Measurements from ENCODE around the gene ALOX15. TPM values are rescaled to one million over a fixed set of nuclear protein-coding genes. Genes with fewer than 3 reads are reported as not detected.
"Not testable (repeated sequence)": the region's sequence is repeated elsewhere in the genome, so short reads cannot be mapped to it uniquely, and the experiment has no call there.

Gene ALOX15, protein sequence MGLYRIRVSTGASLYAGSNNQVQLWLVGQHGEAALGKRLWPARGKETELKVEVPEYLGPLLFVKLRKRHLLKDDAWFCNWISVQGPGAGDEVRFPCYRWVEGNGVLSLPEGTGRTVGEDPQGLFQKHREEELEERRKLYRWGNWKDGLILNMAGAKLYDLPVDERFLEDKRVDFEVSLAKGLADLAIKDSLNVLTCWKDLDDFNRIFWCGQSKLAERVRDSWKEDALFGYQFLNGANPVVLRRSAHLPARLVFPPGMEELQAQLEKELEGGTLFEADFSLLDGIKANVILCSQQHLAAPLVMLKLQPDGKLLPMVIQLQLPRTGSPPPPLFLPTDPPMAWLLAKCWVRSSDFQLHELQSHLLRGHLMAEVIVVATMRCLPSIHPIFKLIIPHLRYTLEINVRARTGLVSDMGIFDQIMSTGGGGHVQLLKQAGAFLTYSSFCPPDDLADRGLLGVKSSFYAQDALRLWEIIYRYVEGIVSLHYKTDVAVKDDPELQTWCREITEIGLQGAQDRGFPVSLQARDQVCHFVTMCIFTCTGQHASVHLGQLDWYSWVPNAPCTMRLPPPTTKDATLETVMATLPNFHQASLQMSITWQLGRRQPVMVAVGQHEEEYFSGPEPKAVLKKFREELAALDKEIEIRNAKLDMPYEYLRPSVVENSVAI
- not detected in 2 replicates for total RNA-seq

DNA sequence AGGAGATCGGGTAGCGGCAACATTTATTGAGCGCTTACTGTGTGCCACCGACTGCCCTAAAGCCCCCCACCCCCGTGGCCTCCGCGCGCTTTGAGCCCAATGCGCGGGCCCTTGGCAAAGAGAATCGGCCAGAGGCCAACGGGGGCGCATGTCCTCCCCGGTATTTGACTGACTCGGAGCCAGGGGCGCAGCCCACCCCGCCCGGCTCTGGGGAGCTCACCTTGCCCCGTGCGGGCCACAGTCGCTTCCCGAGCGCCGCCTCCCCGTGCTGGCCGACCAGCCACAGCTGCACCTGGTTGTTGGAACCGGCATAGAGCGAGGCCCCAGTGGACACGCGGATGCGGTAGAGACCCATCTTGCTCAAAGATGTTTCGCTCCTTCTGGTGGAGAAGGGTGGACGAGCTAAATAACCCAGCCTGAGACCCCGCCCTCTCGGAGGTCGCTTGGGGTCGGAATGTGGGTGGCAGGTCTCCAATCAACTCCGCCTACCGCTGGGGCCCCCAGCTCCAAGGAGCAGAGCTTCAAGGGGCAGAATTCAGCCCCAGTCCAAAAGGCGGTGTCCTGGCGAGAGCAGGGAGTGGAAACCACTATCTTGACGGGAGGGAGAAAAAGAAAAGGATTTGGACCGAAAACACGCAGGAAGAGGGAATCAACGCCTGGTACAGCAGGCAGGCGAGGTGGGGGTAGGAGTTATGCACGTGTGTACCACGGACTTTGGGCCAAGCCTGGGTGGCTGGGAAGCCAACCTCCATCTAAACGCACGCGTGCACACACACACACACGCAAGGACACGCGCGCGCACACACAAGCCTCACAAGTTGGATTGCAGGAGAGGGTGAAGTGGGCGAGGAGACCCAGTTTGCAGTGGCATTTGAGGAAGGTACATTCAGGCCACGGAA, at the start of gene ALOX15:
ALOX15 (minus strand) TSS at position 382 of the 899 bp plus-strand sequence; CDS start at position 355, 27 bp downstream.
- DNase-seq (ENCODE audit: extremely low read depth, low read depth, low spot score) = no peak

GRCh38 chr17:4690745-4691144, 49.3 kb upstream of the ALOX15 start:
- DNase-seq (ENCODE audit: extremely low read depth, low read depth, low spot score) = no peak

GRCh38 chr17:4689872-4690271, 48.4 kb upstream of the ALOX15 start:
- DNase-seq (ENCODE audit: extremely low read depth, low read depth, low spot score) = not testable (repeated sequence)

GRCh38 chr17:4683739-4684138, 42.3 kb upstream of the ALOX15 start:
- DNase-seq (ENCODE audit: extremely low read depth, low read depth, low spot score) = not testable (repeated sequence)

GRCh38 chr17:4679658-4680057, 38.2 kb upstream of the ALOX15 start:
- no peak for DNase-seq (ENCODE audit: extremely low read depth, low read depth, low spot score)

DNA sequence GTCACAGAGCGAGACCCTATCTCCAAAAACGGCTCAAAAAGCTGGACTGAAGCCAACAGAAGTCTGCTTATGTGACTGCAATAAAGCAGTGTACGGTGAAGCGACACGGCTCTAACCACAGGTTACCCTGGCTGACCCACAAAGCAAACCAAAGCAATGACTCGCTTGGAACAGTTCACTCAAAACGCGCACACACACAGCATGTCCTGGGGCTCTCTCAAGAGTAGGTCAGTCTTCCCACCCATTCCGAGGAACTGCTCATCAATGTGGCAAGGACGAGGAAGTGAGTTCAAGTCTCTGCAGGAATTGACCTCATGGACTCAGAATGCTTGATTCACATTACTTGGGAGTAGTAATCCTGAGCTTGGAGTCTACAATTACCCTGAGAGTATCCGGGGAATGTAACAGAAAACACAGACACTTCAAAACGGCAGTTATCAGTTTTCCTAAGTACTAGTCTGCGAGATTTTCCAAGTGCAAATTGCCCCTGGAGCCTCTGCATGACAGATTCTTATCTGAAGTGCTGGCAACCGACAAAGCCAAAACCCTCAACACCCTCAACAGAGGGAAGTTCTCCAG, 37.1 kb upstream of the ALOX15 start:
- DNase-seq (ENCODE audit: extremely low read depth, low read depth, low spot score) = peak; percentile 36

- no peak for DNase-seq (ENCODE audit: extremely low read depth, low read depth, low spot score)
Observed at GRCh38 chr17:4676791-4677190, 35.3 kb upstream of the ALOX15 start.

DNA sequence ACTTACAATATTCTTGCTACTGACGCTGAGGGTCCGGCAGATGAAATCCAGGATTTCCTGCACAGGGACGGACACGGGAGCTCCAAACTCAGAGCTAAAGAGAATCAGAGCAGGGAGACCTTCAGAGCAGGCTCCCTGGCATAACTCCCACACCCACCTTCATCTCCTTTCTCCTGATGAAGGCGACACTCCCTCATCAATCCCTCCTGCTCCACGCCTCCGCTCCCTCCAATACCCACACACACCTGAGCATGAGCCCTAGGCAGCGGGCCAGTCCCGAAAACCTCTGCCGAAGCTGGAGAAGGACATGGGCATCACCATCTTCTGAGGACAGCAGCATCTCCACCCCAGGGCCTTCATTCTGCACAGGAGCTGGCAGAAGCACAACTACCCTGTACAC, 34.3 kb upstream of the ALOX15 start:
- DNase-seq (ENCODE audit: extremely low read depth, low read depth, low spot score) = no peak

- DNase-seq (ENCODE audit: extremely low read depth, low read depth, low spot score) = no peak
Observed at GRCh38 chr17:4674685-4674998, 33.2 kb upstream of the ALOX15 start.

GRCh38 chr17:4673986-4674684, 32.7 kb upstream of the ALOX15 start:
- DNase-seq (ENCODE audit: extremely low read depth, low read depth, low spot score) = no peak

DNA sequence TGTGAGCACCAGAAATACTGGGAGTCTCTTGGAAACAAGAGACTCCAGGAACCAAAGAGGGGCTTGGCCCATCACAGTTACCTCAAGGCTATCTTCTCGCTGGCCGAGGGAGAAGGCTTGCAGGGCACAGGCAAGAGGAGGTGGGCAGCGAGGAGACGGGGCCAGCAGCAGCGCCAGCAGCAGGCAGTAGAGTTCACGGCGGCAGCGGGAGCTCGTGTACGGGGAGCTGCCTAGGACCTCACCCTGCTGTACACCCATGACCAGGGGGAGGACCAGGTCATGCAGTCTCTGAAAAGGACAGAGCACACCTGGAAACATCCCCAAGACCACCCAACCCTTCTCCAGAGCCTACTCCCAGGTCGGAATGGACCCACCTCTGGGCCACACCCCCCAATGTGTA, 31.7 kb upstream of the ALOX15 start:
- DNase-seq (ENCODE audit: extremely low read depth, low read depth, low spot score) = no peak

DNA sequence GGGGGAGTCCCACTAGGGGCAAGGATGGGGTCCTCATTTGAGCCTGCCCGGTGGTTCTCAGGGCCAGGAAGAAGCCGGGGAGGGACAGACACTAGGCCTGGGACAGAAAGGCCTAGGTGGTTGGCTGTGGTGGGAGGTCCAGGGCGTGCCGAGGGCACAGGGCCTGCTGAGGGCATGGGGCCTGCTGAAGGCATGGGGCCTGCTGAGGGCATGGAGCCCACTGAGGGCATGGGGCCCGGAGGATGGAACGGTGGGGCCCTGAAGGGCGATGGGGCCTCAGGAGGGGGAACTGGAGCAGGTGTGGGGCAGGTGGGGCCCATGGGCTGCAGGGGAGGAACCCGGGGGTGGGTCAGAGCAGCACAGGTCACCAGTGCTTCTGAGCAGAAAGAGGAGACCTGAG, 31.3 kb upstream of the ALOX15 start:
- DNase-seq (ENCODE audit: extremely low read depth, low read depth, low spot score) = no peak

DNA sequence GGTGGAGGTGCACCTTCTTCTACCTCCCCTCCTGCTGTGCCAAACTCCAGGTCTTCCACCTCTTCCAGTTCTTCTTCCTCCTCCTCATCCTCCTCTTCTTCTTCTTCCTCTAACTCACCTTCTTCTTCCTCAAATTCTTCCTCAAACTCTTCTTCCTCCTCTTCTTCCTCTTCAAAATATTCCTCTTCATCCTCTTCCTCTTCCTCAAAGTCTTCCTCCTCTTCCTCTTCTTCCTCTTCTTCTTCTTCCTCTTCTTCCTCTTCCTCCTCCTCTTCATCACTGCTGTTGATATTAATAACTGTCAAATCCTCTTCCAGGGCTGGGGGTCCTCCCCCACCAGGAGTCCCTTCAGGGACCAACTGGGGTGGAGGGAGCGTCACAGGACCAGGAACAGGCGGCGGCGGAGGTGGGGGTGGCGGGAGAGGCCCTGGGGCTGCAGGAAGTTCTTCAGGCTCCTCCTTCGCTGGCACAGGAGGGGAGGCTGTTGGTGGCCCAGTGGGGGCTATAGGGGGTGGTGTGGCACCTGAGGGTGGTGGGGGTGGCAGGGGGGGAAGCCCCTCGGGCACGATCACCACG, 30.7 kb upstream of the ALOX15 start:
- no peak for DNase-seq (ENCODE audit: extremely low read depth, low read depth, low spot score)

- no peak for DNase-seq (ENCODE audit: extremely low read depth, low read depth, low spot score)
Observed at GRCh38 chr17:4667166-4667565, 25.7 kb upstream of the ALOX15 start.

GRCh38 chr17:4666296-4666695, 24.8 kb upstream of the ALOX15 start:
- DNase-seq (ENCODE audit: extremely low read depth, low read depth, low spot score) = no peak

DNA sequence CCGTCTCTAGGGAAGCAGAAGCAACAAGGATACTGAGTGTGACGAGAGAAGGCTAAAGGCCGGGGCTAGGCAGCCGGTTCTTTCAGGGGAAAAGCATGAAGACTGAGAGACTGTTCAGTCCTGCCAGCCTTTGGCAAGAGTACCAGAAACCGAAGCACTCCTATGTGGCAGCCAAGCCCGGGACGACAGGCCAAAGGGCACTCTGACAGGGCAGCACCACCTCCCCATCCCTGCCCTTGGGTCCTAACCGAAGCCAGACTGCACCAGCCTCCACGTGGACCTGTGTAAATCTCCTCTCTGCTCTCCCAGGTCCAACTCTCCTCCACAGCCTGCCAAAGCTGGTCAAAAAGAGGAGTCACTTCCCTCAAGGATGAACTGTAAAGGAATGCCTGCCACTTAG, 23.5 kb upstream of the ALOX15 start:
- DNase-seq (ENCODE audit: extremely low read depth, low read depth, low spot score) = no peak

DNA sequence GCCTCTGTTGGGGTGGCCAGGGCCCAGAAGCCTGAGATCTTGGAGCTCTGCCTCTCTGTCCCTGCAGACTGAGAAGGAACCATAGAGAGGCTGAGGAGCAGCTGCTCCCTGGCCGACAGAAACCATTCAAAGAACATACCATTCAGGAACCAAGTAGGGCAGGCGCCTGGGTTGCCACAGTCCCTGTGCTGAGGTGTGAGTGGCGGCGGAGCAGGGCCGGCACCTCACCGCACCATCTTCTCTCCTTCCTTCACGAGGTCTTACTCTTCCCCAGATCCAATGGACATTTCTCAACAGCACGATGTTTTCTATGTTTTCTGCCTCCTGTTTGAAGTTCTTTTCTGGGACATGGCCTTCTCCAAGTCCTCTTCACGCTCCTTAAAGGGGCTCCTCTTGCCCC, 22.8 kb upstream of the ALOX15 start:
- DNase-seq (ENCODE audit: extremely low read depth, low read depth, low spot score) = no peak

- DNase-seq (ENCODE audit: extremely low read depth, low read depth, low spot score) = no peak
Observed at GRCh38 chr17:4663711-4664110, 22.2 kb upstream of the ALOX15 start.

GRCh38 chr17:4658478-4659305, 17.2 kb upstream of the ALOX15 start:
- DNase-seq (ENCODE audit: extremely low read depth, low read depth, low spot score) = no peak

All from glomerular endothelial cell (primary cell).